Upper lobe of left lung (tissue), 6 donors: Measurements from ENCODE around the gene NPR2. TPM values are rescaled to one million over a fixed set of nuclear protein-coding genes. Genes with fewer than 3 reads are reported as not detected.

Experiments
- ATAC-seq, 2 donors: fragments of 200-7000 bp; cut with Tn5 transposase; one replicate each; pipeline ENCODE4 v1.9.1; 2022; ENCODE audit warnings: mild to moderate bottlenecking in 2 of 2, moderate library complexity in 2 of 2; ENCODE audit not compliant: low FRiP score in 2 of 2
- DNase-seq, 2 donors: peaks; one replicate each; pipeline ENCODE4 v3.0.0-alpha.2; 2019 to 2020
- H3K27ac ChIP-seq, 4 donors: fragments of 200-600 bp; sonication (generic); one replicate each; pipeline ENCODE4 v1.5.1; 2016 to 2019
- H3K27me3 ChIP-seq, 4 donors: fragments of 200-600 bp; sonication (generic); one replicate each; pipeline ENCODE4 v1.5.1; 2017 to 2019
- H3K36me3 ChIP-seq, 4 donors: fragments of 200-600 bp; sonication (generic); one replicate each; pipeline ENCODE4 v1.5.1; 2016 to 2019
- H3K4me1 ChIP-seq, 4 donors: fragments of 200-600 bp; sonication (generic); one replicate each; pipeline ENCODE4 v1.5.1; 2018 to 2019
- H3K4me3 ChIP-seq, 4 donors: fragments of 200-600 bp; sonication (generic); one replicate each; pipeline ENCODE4 v1.5.1; 2017 to 2019; ENCODE audit warnings: mild to moderate bottlenecking in 2 of 4, moderate library complexity in 1 of 4
- H3K9me3 ChIP-seq, 4 donors: fragments of 200-600 bp; sonication (generic); one replicate each; pipeline ENCODE4 v1.5.1; 2018 to 2019
- CTCF ChIP-seq, 6 experiments: fragments of 450-650 bp in 4 of 6; fragments of 200-600 bp in 2 of 6; sonication (generic) in 2 of 6; IDR thresholded peaks; one replicate each; pipeline ENCODE4 v1.5.1; 2016 to 2019; ENCODE audit warnings: antibody characterized with exemption in 6 of 6
- EP300 ChIP-seq, 4 donors: sonication (generic); formaldehyde crosslinking; IDR thresholded peaks; one replicate each; pipeline ENCODE4 v1.5.1; 2017; ENCODE audit warnings: antibody characterized with exemption in 4 of 4, control low read depth in 2 of 4
- POLR2A ChIP-seq, 4 donors: fragments of 450-650 bp; IDR thresholded peaks; one replicate each; pipeline ENCODE4 v1.5.1; 2016 to 2017; ENCODE audit warnings: antibody characterized with exemption in 4 of 4, mild to moderate bottlenecking in 2 of 4
- POLR2AphosphoS5 ChIP-seq, 2 donors: sonication (generic); formaldehyde crosslinking; IDR thresholded peaks; one replicate each; pipeline ENCODE4 v1.5.1; 2017; ENCODE audit warnings: antibody characterized with exemption in 2 of 2
- WGBS, 2 donors: methylation state at CpG; one replicate each; pipeline ENCODE4 v1.1.5; 2017 to 2018; 5-methylcytosine and 5-hydroxymethylcytosine counted together
- total RNA-seq, 6 donors: library from RNA; depleted of rRNA in 4 of 6; stranded (reverse); fragments of >200 nt in 4 of 6; gene quantifications; one replicate each; pipeline versions ENCODE4 v1.1.0 to v1.2.1, GENCODE V29; 2016 to 2021
- donor health status: DM: no; HTN: no; CAD: no; lungs with moderate emphysema.
- donor health status: DM: no; HTN: yes; CAD: no; lungs with severe emphysema.

NPR2 gene
- total RNA-seq, 6 donors from 2014 or later, result 8.3 to 46.1 (median 13.1) TPM

GRCh38 chr9:35792024-35792813 lies 828 bp downstream of the NPR2 start:
- Histone ChIP-seq H3K4me3 (peak overlapping the region in 3 of 4 donors; percentile 44 to 57 (median 49)), H3K36me3 (no peaks in the 10 kb centered on the region), H3K27me3 (no peaks in the 10 kb centered on the region), H3K9me3 (no peaks in the 10 kb centered on the region), H3K27ac (peak overlapping the region; percentile 59 to 88 (median 82)), H3K4me1 (peaks cover 23 to 32% (median 28%) of the 10 kb centered on the region in 4 donors)
- TF ChIP-seq EP300 (IDR thresholded peaks at IDR 0.05) (no peak), POLR2A (IDR thresholded peaks at IDR 0.05) (no peak), CTCF (IDR thresholded peaks at IDR 0.05) (no peak), POLR2AphosphoS5 (IDR thresholded peaks at IDR 0.05) (no peak)
- DNase-seq (peak in 1 of 2 donors; percentile 82), ATAC-seq (no peak)
- 82 to 88% methylated on average over 19 to 34 of the region's 34 CpGs for whole genome bisulfite sequencing, 2 donors

DNA sequence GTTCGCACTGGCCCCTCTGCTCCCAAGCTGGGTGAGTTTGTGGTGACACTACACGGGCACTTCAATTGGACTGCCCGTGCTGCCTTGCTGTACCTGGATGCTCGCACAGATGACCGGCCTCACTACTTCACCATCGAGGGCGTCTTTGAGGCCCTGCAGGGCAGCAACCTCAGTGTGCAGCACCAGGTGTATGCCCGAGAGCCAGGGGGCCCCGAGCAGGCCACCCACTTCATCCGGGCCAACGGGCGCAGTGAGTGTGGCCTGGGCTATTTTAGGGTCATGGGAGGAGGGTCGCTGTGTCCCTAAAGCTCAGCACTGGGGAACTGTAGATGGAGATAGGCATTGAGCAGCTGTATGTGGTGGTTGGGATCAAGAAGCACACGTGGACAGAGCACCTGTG lies 1.4 kb downstream of the NPR2 start:
- ATAC-seq (no peak), DNase-seq (peak in 1 of 2 donors; percentile 73)
- Histone ChIP-seq H3K36me3 (no peaks in the 10 kb centered on the region), H3K27ac (peak overlapping the region in 3 of 4 donors; percentile 26 to 87 (median 50)), H3K27me3 (no peaks in the 10 kb centered on the region), H3K9me3 (no peaks in the 10 kb centered on the region), H3K4me3 (peak overlapping the region in 1 of 4 donors; percentile 3), H3K4me1 (peaks cover 23 to 32% (median 28%) of the 10 kb centered on the region in 4 donors)
- 90 to 96% methylated on average over 14 of the region's 14 CpGs for WGBS, 2 donors
- TF ChIP-seq CTCF (IDR thresholded peaks at IDR 0.05), result no peak
- TF ChIP-seq EP300 (IDR thresholded peaks at IDR 0.05), result no peak
- TF ChIP-seq POLR2A (IDR thresholded peaks at IDR 0.05), result no peak
- TF ChIP-seq POLR2AphosphoS5 (IDR thresholded peaks at IDR 0.05), result no peak

DNA sequence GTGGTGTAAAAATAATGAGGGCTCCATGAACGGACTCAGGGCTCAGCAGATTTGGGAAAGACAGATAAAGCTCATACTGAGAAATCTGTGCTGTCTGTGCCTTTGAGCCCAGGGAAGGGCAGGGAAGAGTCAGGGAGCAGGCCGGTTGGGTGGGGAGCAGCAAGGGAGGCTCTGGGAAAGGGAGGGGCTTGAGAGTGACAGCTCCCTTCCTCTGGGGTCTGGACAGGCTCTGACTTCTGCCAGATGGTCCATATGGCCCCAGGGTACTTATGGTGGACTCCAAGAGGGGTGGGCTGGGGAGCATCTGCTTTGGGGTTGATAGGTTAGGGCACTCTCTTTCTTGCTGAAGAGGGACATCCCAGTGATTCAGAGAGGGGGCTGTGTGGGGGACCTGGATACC lies 2.1 kb downstream of the NPR2 start:
- peak overlapping the region in 1 of 4 donors; percentile 3 for H3K4me3 ChIP-seq
- no peak for DNase-seq
- H3K27ac ChIP-seq, result peak overlapping the region in 3 of 4 donors; percentile 26 to 87 (median 50)
- peaks cover 23 to 32% (median 28%) of the 10 kb centered on the region in 4 donors for H3K4me1 ChIP-seq
- TF ChIP-seq POLR2AphosphoS5 (IDR thresholded peaks at IDR 0.05) (no peak), EP300 (IDR thresholded peaks at IDR 0.05) (no peak), CTCF (IDR thresholded peaks at IDR 0.05) (no peak), POLR2A (IDR thresholded peaks at IDR 0.05) (no peak)
- H3K9me3 ChIP-seq, result no peaks in the 10 kb centered on the region
- ATAC-seq, result no peak
- WGBS, 2 donors, result 63 to 66% methylated on average over 1 to 2 of the region's 2 CpGs
- H3K36me3 ChIP-seq, result no peaks in the 10 kb centered on the region
- H3K27me3 ChIP-seq, result no peaks in the 10 kb centered on the region

GRCh38 chr9:35795695-35796094 lies 4.3 kb downstream of the NPR2 start:
- Histone ChIP-seq H3K27ac (no peak overlapping the region), H3K27me3 (no peaks in the 10 kb centered on the region), H3K4me3 (no peak overlapping the region), H3K4me1 (peaks cover 19 to 28% (median 23%) of the 10 kb centered on the region in 4 donors), H3K36me3 (peaks cover 0 to 8% (median 0%) of the 10 kb centered on the region in 4 donors), H3K9me3 (no peaks in the 10 kb centered on the region)
- DNase-seq (no peak), ATAC-seq (no peak)
- TF ChIP-seq POLR2A (IDR thresholded peaks at IDR 0.05) (no peak), EP300 (IDR thresholded peaks at IDR 0.05) (no peak), POLR2AphosphoS5 (IDR thresholded peaks at IDR 0.05) (no peak), CTCF (IDR thresholded peaks at IDR 0.05) (no peak)
